Activated CD8-positive, alpha-beta memory T cell treated with anti-CD3 and anti-CD28 coated beads, Interleukin-2, amount 50 U/mL, for 24 hours (primary cell): Measurements from ENCODE around the gene PRKAR1B.
"Not testable (repeated sequence)": the region's sequence is repeated elsewhere in the genome, so short reads cannot be mapped to it uniquely, and the experiment has no call there.

Experiments used
- DNase-seq: peaks from one replicate; pipeline ENCODE4 v3.0.0-alpha.2; 2020; ENCODE audit errors: extremely low read depth

Gene PRKAR1B

DNA sequence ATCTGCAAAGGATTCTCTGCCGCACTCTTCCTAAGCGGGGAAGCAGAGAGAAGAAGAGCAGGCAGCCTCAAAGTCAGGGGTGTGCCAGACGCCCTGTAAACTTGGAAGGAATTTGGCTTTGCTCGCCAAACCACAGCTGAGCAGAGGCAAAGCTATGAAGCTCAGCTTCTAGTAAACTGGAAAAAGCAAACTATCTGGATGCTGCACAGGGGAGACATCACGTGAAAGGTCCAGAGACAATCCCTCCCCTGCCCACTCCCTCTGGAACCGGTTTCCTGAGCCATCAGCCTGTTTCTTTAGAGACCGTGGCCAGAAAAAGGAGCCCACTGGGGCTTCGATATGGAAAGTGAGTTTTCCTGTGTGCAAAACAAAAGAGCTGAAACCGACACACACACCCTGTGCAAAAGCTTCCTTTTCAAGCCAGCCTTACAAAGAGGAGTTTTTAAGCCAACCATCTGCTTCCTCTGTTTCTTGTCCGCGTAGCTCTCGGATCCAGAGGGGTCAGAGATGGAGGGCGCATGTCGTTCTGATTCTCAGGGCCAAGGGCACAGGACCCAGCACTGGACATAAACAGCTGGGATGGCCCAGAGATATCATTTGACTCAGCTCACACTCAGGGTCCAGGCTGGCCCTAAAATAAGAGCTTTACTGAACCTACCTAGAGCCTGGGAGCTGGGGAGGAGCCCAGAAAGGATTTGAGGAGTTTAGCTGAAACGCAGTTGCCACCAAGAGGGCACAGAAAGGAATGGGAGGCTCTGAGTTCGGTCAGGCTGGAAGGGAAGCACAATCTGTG lies 58.7 kb downstream of the PRKAR1B start:
- no peak for DNase-seq

DNA sequence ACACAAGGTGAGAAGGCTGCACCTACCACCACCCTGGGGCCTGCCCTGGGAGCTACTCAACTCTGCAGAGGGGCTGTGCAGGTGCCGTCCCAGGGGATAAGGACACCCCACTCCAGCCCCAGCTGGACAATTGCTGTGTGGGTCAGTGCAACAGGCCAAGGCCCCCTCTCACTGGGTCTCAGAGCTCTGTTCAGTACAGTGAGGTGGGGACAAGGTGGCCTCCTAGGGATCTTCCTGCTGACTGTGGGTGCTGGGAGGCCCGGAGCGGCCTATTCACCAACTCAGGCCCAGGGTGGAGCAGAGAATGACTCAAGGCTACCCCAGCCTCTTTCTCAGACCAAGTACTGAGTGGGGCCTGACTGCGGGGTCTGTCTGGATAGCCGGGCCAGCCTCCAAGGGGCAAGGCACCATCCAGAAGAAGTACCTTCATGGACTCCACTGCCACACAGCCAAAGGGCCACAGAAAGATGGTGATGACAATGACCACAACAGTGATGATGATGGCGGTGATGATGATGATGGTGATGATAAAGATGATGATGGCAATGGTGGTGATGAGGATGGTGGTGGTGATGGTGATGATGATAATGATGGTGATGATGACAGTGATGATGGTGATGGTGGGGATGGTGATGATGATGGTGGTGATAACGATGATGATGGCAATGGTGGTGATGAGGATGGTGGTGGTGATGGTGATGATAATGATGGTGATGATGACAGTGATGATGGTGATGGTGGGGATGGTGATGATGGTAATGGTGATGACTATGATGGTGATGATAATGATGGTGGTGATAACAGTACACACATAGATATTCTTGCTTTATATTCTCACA lies 60.4 kb downstream of the PRKAR1B start:
- DNase-seq: no peak

GRCh38 chr7:665736-666453 lies 61.2 kb downstream of the PRKAR1B start:
- DNase-seq: no peak

- DNase-seq: no peak
Observed at GRCh38 chr7:664997-665735, 61.9 kb downstream of the PRKAR1B start.

- no peak for DNase-seq
Observed at GRCh38 chr7:664402-664775, 62.7 kb downstream of the PRKAR1B start.

- DNase-seq: no peak
Observed at GRCh38 chr7:662576-662975, 64.5 kb downstream of the PRKAR1B start.

GRCh38 chr7:659996-660395 lies 67.1 kb downstream of the PRKAR1B start:
- no peak for DNase-seq

DNA sequence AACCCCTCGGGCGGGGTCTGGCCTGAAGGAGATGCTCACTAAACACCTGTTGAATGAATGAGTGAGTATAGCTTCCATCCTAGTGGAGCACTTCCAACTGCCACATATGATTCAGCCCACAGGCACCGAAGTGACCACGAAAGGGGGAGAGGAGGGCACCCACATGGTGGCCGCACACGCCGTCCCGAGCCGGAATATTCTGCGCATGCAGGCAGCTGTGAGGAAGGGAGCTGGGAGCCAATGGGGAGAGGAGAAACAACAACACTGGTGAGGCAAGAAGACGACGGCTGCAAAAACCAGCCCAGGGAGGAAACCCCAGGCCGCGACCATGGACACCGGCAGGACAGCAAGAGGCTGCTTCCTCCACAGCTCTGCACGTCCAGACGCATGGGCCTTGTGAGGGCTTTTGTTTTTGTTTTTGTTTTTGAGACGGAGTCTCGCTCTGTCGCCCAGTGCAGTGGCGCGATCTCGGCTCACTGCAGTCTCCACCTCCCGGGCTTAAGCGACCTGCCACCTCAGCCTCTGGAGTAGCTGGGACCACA lies 67.7 kb downstream of the PRKAR1B start:
- DNase-seq: no peak

GRCh38 chr7:657565-658119 lies 69.4 kb downstream of the PRKAR1B start:
- no peak for DNase-seq

GRCh38 chr7:657010-657409 lies 70.1 kb downstream of the PRKAR1B start:
- not testable (repeated sequence) for DNase-seq

GRCh38 chr7:655758-656157 lies 71.3 kb downstream of the PRKAR1B start:
- DNase-seq: no peak

- no peak for DNase-seq
Observed at GRCh38 chr7:653829-654764, 73.0 kb downstream of the PRKAR1B start.

DNA sequence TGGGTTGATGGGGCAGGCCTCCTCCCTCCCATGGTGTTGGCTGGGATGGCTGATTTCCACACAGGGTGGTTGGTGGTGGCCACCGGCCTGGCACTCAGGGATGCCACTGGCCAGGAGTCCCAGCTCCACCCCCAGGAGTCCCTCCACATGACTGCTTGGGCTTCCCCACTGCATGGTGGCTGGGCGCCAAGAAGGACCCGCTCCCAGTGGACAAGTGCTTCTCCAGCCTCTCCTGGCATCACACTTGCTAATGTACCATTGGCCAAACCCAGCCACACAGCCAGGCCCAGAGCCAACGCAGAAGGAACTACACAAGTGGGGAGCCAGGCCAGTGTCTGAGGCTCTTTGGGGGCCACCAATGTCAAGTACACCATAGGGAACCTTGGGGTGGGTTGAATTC lies 74.2 kb downstream of the PRKAR1B start:
- no peak for DNase-seq

- not testable (repeated sequence) for DNase-seq
Observed at GRCh38 chr7:652167-652566, 74.9 kb downstream of the PRKAR1B start.

- no peak for DNase-seq
Observed at GRCh38 chr7:651032-651728, 75.9 kb downstream of the PRKAR1B start.

- DNase-seq: no peak
Observed at GRCh38 chr7:650339-651031, 76.6 kb downstream of the PRKAR1B start.

GRCh38 chr7:646951-647350 lies 80.1 kb downstream of the PRKAR1B start:
- no peak for DNase-seq

GRCh38 chr7:646487-646886 lies 80.6 kb downstream of the PRKAR1B start:
- no peak for DNase-seq

- DNase-seq: no peak
Observed at GRCh38 chr7:645606-646005, 81.5 kb downstream of the PRKAR1B start.
